Smooth muscle cell (in vitro differentiated cells): ENCODE results near the gene DIAPH1. TPM values are rescaled to one million over a fixed set of nuclear protein-coding genes. Genes with fewer than 3 reads are reported as not detected.

Source experiments
- DNase-seq: peaks from one replicate; lab custom pipeline; 2025; ENCODE audit not compliant: unreplicated experiment; lab: John Stamatoyannopoulos, UW
- H2AFZ ChIP-seq: fragments of 200-600 bp; sonication (generic); 2 replicates; pipeline ENCODE4 v1.6.0; 2016; ENCODE audit warnings: antibody characterized with exemption, low read depth, mild to moderate bottlenecking
- H3F3A ChIP-seq: fragments of 200-600 bp; sonication (generic); 2 replicates; pipeline ENCODE4 v1.6.0; 2017; ENCODE audit warnings: antibody characterized with exemption, low read depth
- H3K27ac ChIP-seq: fragments of 200-600 bp; sonication (generic); 2 replicates; pipeline ENCODE4 v1.5.1; 2016; ENCODE audit warnings: low read depth, mild to moderate bottlenecking
- H3K27me3 ChIP-seq: fragments of 200-600 bp; sonication (generic); 2 replicates; pipeline ENCODE4 v1.6.1; 2016; ENCODE audit warnings: low read depth, mild to moderate bottlenecking
- H3K36me3 ChIP-seq: fragments of 200-600 bp; sonication (generic); 2 replicates; pipeline ENCODE4 v1.5.1; 2016; ENCODE audit warnings: low read depth
- H3K4me1 ChIP-seq: fragments of 200-600 bp; sonication (generic); 2 replicates; pipeline ENCODE4 v1.5.1; 2016; ENCODE audit warnings: low read depth
- H3K4me2 ChIP-seq: fragments of 200-600 bp; sonication (generic); 2 replicates; pipeline ENCODE4 v1.6.0; 2016; ENCODE audit warnings: mild to moderate bottlenecking
- H3K4me3 ChIP-seq: fragments of 200-600 bp; sonication (generic); 2 replicates; pipeline ENCODE4 v1.5.1; 2016; ENCODE audit warnings: mild to moderate bottlenecking
- H3K79me2 ChIP-seq: fragments of 200-600 bp; sonication (generic); 2 replicates; pipeline ENCODE4 v1.6.0; 2016; ENCODE audit warnings: low read depth, mild to moderate bottlenecking
- H3K9ac ChIP-seq: fragments of 200-600 bp; sonication (generic); 2 replicates; pipeline ENCODE4 v1.6.0; 2016; ENCODE audit warnings: low read depth
- H3K9me3 ChIP-seq: fragments of 200-600 bp; sonication (generic); replicated peaks from 2 replicates; pipeline ENCODE4 v1.5.1; 2016; ENCODE audit warnings: low read depth
- H4K20me1 ChIP-seq: fragments of 200-600 bp; sonication (generic); 2 replicates; pipeline ENCODE4 v1.6.0; 2016; ENCODE audit warnings: low read depth
- CTCF ChIP-seq: fragments of 200-600 bp; sonication (generic); IDR thresholded peaks from 2 replicates; pipeline ENCODE4 v1.5.1; 2017; ENCODE audit warnings: borderline replicate concordance, mild to moderate bottlenecking, antibody characterized with exemption; ENCODE audit not compliant: insufficient read depth, poor library complexity, severe bottlenecking
- WGBS: methylation state at CpG from one replicate; pipeline ENCODE4 v1.1.7; 2016; ENCODE audit warnings: low lambda C conversion rate; 5-methylcytosine and 5-hydroxymethylcytosine counted together
- polyA plus RNA-seq: library from polyadenylated mRNA; unstranded; fragments of >200 nt; fragmentation: Nextera tagmentation; extraction: Ambion mirVana; gene quantifications from 2 replicates; pipeline ENCODE4 v1.2.1, GENCODE V29; 2016
- total RNA-seq: library from RNA; depleted of rRNA; stranded (reverse); fragments of >200 nt; gene quantifications from 2 replicates; pipeline ENCODE4 v1.2.3, GENCODE V29; 2014

The DIAPH1 gene
- total and polyA plus RNA-seq, 2 experiments from 2014 or later, result 15.4 to 26.7 TPM

GRCh38 chr5:141513627-141514329 is 105.0 kb downstream of the DIAPH1 start:
- H3K9ac ChIP-seq, result peak overlapping the region; percentile 97
- peak overlapping the region; percentile 100 for H3K27ac ChIP-seq
- no peaks in the 10 kb centered on the region for H3K36me3 ChIP-seq
- H2AFZ ChIP-seq, result no peak overlapping the region
- TF ChIP-seq CTCF, result no peak
- peaks cover 58% of the 10 kb centered on the region for H3F3A ChIP-seq
- no peaks in the 10 kb centered on the region for H3K27me3 ChIP-seq
- peak overlapping the region; percentile 55 for H3K4me3 ChIP-seq
- 2% methylated on average over 29 of the region's 29 CpGs for WGBS
- DNase-seq, result peak; percentile 91
- H3K4me1 ChIP-seq, result peaks cover 43% of the 10 kb centered on the region
- H3K79me2 ChIP-seq, result no peaks in the 10 kb centered on the region
- H4K20me1 ChIP-seq, result no peaks in the 10 kb centered on the region
- H3K4me2 ChIP-seq, result peak overlapping the region; percentile 86
- H3K9me3 ChIP-seq, result no peaks in the 10 kb centered on the region

GRCh38 chr5:141512911-141513626 is 105.7 kb downstream of the DIAPH1 start:
- no peak for DNase-seq
- no peaks in the 10 kb centered on the region for H3K9me3 ChIP-seq
- under 1% methylated on average over 32 of the region's 43 CpGs for WGBS
- H3K9ac ChIP-seq, result peak overlapping the region; percentile 97
- H3K36me3 ChIP-seq, result no peaks in the 10 kb centered on the region
- peak overlapping the region; percentile 55 for H3K4me3 ChIP-seq
- H4K20me1 ChIP-seq, result no peaks in the 10 kb centered on the region
- no peaks in the 10 kb centered on the region for H3K27me3 ChIP-seq
- peaks cover 60% of the 10 kb centered on the region for H3F3A ChIP-seq
- H3K79me2 ChIP-seq, result no peaks in the 10 kb centered on the region
- H3K4me2 ChIP-seq, result peak overlapping the region; percentile 86
- peak overlapping the region; percentile 100 for H3K27ac ChIP-seq
- H2AFZ ChIP-seq, result no peak overlapping the region
- H3K4me1 ChIP-seq, result peaks cover 47% of the 10 kb centered on the region
- TF ChIP-seq CTCF, result no peak

GRCh38 chr5:141512390-141512910 is 106.3 kb downstream of the DIAPH1 start:
- peak overlapping the region; percentile 55 for H3K4me3 ChIP-seq
- WGBS, result 2% methylated on average over 27 of the region's 28 CpGs
- peaks cover 52% of the 10 kb centered on the region for H3K4me1 ChIP-seq
- TF ChIP-seq CTCF, result peak; percentile 99
- no peaks in the 10 kb centered on the region for H3K79me2 ChIP-seq
- peak overlapping the region; percentile 97 for H3K9ac ChIP-seq
- peak; percentile 37 for DNase-seq
- no peaks in the 10 kb centered on the region for H4K20me1 ChIP-seq
- H3K4me2 ChIP-seq, result peak overlapping the region; percentile 86
- peak overlapping the region; percentile 100 for H3K27ac ChIP-seq
- H3K27me3 ChIP-seq, result no peaks in the 10 kb centered on the region
- H3K9me3 ChIP-seq, result no peaks in the 10 kb centered on the region
- no peak overlapping the region for H2AFZ ChIP-seq
- H3F3A ChIP-seq, result peaks cover 61% of the 10 kb centered on the region
- no peaks in the 10 kb centered on the region for H3K36me3 ChIP-seq
